ENCODE measurements around the gene COMMD1.

- TF ChIP-seq, protein P1, sequence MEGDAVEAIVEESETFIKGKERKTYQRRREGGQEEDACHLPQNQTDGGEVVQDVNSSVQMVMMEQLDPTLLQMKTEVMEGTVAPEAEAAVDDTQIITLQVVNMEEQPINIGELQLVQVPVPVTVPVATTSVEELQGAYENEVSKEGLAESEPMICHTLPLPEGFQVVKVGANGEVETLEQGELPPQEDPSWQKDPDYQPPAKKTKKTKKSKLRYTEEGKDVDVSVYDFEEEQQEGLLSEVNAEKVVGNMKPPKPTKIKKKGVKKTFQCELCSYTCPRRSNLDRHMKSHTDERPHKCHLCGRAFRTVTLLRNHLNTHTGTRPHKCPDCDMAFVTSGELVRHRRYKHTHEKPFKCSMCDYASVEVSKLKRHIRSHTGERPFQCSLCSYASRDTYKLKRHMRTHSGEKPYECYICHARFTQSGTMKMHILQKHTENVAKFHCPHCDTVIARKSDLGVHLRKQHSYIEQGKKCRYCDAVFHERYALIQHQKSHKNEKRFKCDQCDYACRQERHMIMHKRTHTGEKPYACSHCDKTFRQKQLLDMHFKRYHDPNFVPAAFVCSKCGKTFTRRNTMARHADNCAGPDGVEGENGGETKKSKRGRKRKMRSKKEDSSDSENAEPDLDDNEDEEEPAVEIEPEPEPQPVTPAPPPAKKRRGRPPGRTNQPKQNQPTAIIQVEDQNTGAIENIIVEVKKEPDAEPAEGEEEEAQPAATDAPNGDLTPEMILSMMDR (IDR thresholded peaks at IDR 0.05; ENCODE audit: poor library complexity, severe bottlenecking): no peak
- no peak for TF ChIP-seq POLR2AphosphoS5 (IDR thresholded peaks at IDR 0.05)
Observed at GRCh38 chr2:61969376-61969775, 63.9 kb downstream of the COMMD1 start.
